ENCODE data around the gene ZNF862. TPM values are rescaled to one million over a fixed set of nuclear protein-coding genes. Genes with fewer than 3 reads are reported as not detected.

Gene ZNF862
- total RNA-seq, 2 donors from 2014 or later, result 11.4 to 17.3 TPM

- Histone ChIP-seq H3K4me3 (no peak overlapping the region), H3K9me3 (no peaks in the 10 kb centered on the region), H3K27ac (no peak overlapping the region), H3K36me3 (no peaks in the 10 kb centered on the region), H3K27me3 (replicated peaks; ENCODE audit: insufficient read depth) (no peaks in the 10 kb centered on the region), H3K4me1 (ENCODE audit: control insufficient read depth in 1 of 2, low read depth in 2 of 2) (peaks cover 3 to 15% of the 10 kb centered on the region in 2 donors)
- DNase-seq (ENCODE audit: low spot score) (no peak), ATAC-seq (ENCODE audit: insufficient number of reproducible peaks, low FRiP score, low read depth) (no peak)
- no peak for TF ChIP-seq CTCF (IDR thresholded peaks at IDR 0.05)
Measured at GRCh38 chr7:149882248-149883047, 44.3 kb downstream of the ZNF862 start.

GRCh38 chr7:149883048-149883438, 44.9 kb downstream of the ZNF862 start:
- Histone ChIP-seq H3K9me3 (no peaks in the 10 kb centered on the region), H3K36me3 (no peaks in the 10 kb centered on the region), H3K27ac (no peak overlapping the region), H3K4me1 (ENCODE audit: control insufficient read depth in 1 of 2, low read depth in 2 of 2) (peaks cover 3 to 15% of the 10 kb centered on the region in 2 donors), H3K4me3 (no peak overlapping the region), H3K27me3 (replicated peaks; ENCODE audit: insufficient read depth) (no peaks in the 10 kb centered on the region)
- ATAC-seq (ENCODE audit: insufficient number of reproducible peaks, low FRiP score, low read depth) (no peak), DNase-seq (ENCODE audit: low spot score) (no peak)
- no peak for TF ChIP-seq CTCF (IDR thresholded peaks at IDR 0.05)

GRCh38 chr7:149883452-149883861, 45.3 kb downstream of the ZNF862 start:
- no peak for ATAC-seq (ENCODE audit: insufficient number of reproducible peaks, low FRiP score, low read depth)
- no peaks in the 10 kb centered on the region for H3K9me3 ChIP-seq

GRCh38 chr7:149884016-149884415, 45.8 kb downstream of the ZNF862 start:
- ATAC-seq (ENCODE audit: insufficient number of reproducible peaks, low FRiP score, low read depth) (no peak), DNase-seq (ENCODE audit: low spot score) (no peak)
- no peaks in the 10 kb centered on the region for H3K9me3 ChIP-seq
- no peaks in the 10 kb centered on the region for H3K27me3 ChIP-seq (replicated peaks; ENCODE audit: insufficient read depth)
- H3K4me1 ChIP-seq (ENCODE audit: control insufficient read depth in 1 of 2, low read depth in 2 of 2), result peaks cover 3 to 15% of the 10 kb centered on the region in 2 donors
- H3K4me3 ChIP-seq, result peak overlapping the region; percentile 57
- no peak for TF ChIP-seq CTCF (IDR thresholded peaks at IDR 0.05)
- no peaks in the 10 kb centered on the region for H3K36me3 ChIP-seq
- no peak overlapping the region for H3K27ac ChIP-seq

More at GRCh38 chr7:149883452-149883861, 45.3 kb downstream of the ZNF862 start:
- Histone ChIP-seq H3K36me3 (no peaks in the 10 kb centered on the region), H3K27me3 (replicated peaks; ENCODE audit: insufficient read depth) (no peaks in the 10 kb centered on the region), H3K4me3 (peak overlapping the region; percentile 57), H3K4me1 (ENCODE audit: control insufficient read depth in 1 of 2, low read depth in 2 of 2) (peaks cover 3 to 15% of the 10 kb centered on the region in 2 donors), H3K27ac (no peak overlapping the region)
- TF ChIP-seq CTCF (IDR thresholded peaks at IDR 0.05), result peak; percentile 66
- DNase-seq (ENCODE audit: low spot score), result no peak

- H3K4me1 ChIP-seq (ENCODE audit: control insufficient read depth in 1 of 2, low read depth in 2 of 2), result peaks cover 3 to 15% of the 10 kb centered on the region in 2 donors
- no peak for DNase-seq (ENCODE audit: low spot score)
Measured at GRCh38 chr7:149884541-149884940, 46.4 kb downstream of the ZNF862 start.

More at GRCh38 chr7:149884541-149884940, 46.4 kb downstream of the ZNF862 start:
- Histone ChIP-seq H3K4me3 (no peak overlapping the region), H3K36me3 (no peaks in the 10 kb centered on the region), H3K9me3 (no peaks in the 10 kb centered on the region), H3K27ac (no peak overlapping the region), H3K27me3 (replicated peaks; ENCODE audit: insufficient read depth) (no peaks in the 10 kb centered on the region)
- ATAC-seq (ENCODE audit: insufficient number of reproducible peaks, low FRiP score, low read depth), result no peak
- TF ChIP-seq CTCF (IDR thresholded peaks at IDR 0.05), result no peak
